K562 (cell line): Measurements from ENCODE around the gene TCEANC. TPM values are rescaled to one million over a fixed set of nuclear protein-coding genes. Genes with fewer than 3 reads are reported as not detected.

Experiments
- ATAC-seq: fragments of 200-7000 bp; cut with Tn5 transposase; 3 replicates; pipeline ENCODE4 v1.9.1; 2020; ENCODE audit warnings: moderate library complexity
- BruUV-seq: library from RNA; stranded (reverse); fragments of 400-500 nt; replicated peaks from 2 replicates; lab custom pipeline; 2021; lab: Mats Ljungman, UMichigan
- CTCF ChIA-PET: fragments of 300-600 bp; formaldehyde crosslinking; extraction: SDS; loops from one replicate; lab custom pipeline; 2021; ENCODE audit warnings: low intra/inter-chr PET ratio; lab: Yijun Ruan, JAX
- POLR2A ChIA-PET: fragments of 300-600, 350-650 bp; sonication (Branson Sonifier 250); formaldehyde crosslinking; extraction: SDS; loops from one replicate; lab custom pipeline; 2021; ENCODE audit warnings: antibody characterized with exemption, inconsistent platforms; lab: Yijun Ruan, JAX
- DNase-seq, 4 experiments: peaks; one replicate each; pipeline versions ENCODE4 v3.0.0 to v3.0.0-alpha.2; 2011 to 2018; ENCODE audit warnings: low spot score in 3 of 4, mixed read lengths in 3 of 4; ENCODE audit errors: extremely low read depth in 1 of 4
- FAIRE-seq: peaks from 2 replicates; lab custom pipeline; 2011; peaks lifted over from hg19 to GRCh38; lab: Jason Lieb, UNC
- H2AFZ ChIP-seq: 2 replicates; pipeline ENCODE4 v1.6.0; 2011; ENCODE audit warnings: low read depth, low read length, control low read depth, inconsistent platforms
- H3K27ac ChIP-seq: fragments of 200-600 bp; 3 replicates; pipeline ENCODE4 v1.8.0; 2011; ENCODE audit warnings: low read depth, mild to moderate bottlenecking, control low read depth, inconsistent platforms, low read length, moderate library complexity, mixed read lengths; ENCODE audit errors: extremely low read depth
- H3K27me3 ChIP-seq, 2 experiments: fragments of 300-600 bp in 1 of 2; 2 replicates in 1 of 2; 3 replicates in 1 of 2; pipeline versions ENCODE4 v1.6.0 to v1.8.0; 2011; ENCODE audit warnings: inconsistent platforms in 2 of 2, low read length in 2 of 2, mild to moderate bottlenecking in 1 of 2, mixed read lengths in 1 of 2, moderate library complexity in 1 of 2; ENCODE audit not compliant: control insufficient read depth in 2 of 2, insufficient read depth in 2 of 2
- H3K36me3 ChIP-seq: fragments of 300-600 bp; 3 replicates; pipeline ENCODE4 v1.8.0; 2011; ENCODE audit warnings: mild to moderate bottlenecking, low read length, inconsistent platforms; ENCODE audit not compliant: control insufficient read depth, insufficient read depth
- H3K4me1 ChIP-seq, 2 experiments: fragments of 200-600 bp in 1 of 2; replicated peaks in 1 of 2; 2 replicates in 1 of 2; 3 replicates in 1 of 2; pipeline versions ENCODE4 v1.5.1 to v1.8.0; 2011; ENCODE audit warnings: inconsistent platforms in 2 of 2, low read length in 2 of 2, mild to moderate bottlenecking in 1 of 2, mixed read lengths in 1 of 2, moderate library complexity in 1 of 2; ENCODE audit not compliant: control insufficient read depth in 2 of 2, insufficient read depth in 2 of 2
- H3K4me2 ChIP-seq: 2 replicates; pipeline ENCODE4 v1.6.1; 2011; ENCODE audit warnings: low read length, control low read depth, inconsistent platforms, mixed read lengths; ENCODE audit not compliant: insufficient read depth
- H3K4me3 ChIP-seq: fragments of 200-600 bp; sonication (generic), shearing (Covaris generic); 2 replicates; pipeline ENCODE4 v1.5.1; 2016; ENCODE audit warnings: control low read depth, inconsistent platforms
- H3K79me2 ChIP-seq: fragments of 200-600 bp; 3 replicates; pipeline ENCODE4 v1.8.0; 2011; ENCODE audit warnings: low read length, inconsistent platforms; ENCODE audit not compliant: control insufficient read depth, insufficient read depth
- H3K9ac ChIP-seq, 2 experiments: 2 replicates each; pipeline versions ENCODE4 v1.6.0 to v1.6.1; 2011; ENCODE audit warnings: low read depth in 2 of 2, low read length in 2 of 2, control low read depth in 1 of 2, inconsistent platforms in 1 of 2, mild to moderate bottlenecking in 1 of 2, mixed read lengths in 1 of 2; ENCODE audit not compliant: insufficient read depth in 1 of 2
- H3K9me1 ChIP-seq: one replicate; pipeline ENCODE4 v1.6.0; 2011; ENCODE audit warnings: inconsistent platforms, mild to moderate bottlenecking, low read length, moderate library complexity; ENCODE audit not compliant: control insufficient read depth, insufficient read depth
- H3K9me3 ChIP-seq: replicated peaks from 2 replicates; pipeline ENCODE4 v1.5.1; 2011; ENCODE audit warnings: low read depth, low read length, inconsistent platforms; ENCODE audit not compliant: control insufficient read depth, insufficient read depth
- H4K20me1 ChIP-seq: replicated peaks from 2 replicates; pipeline ENCODE4 v1.6.1; 2011; ENCODE audit warnings: low read length, inconsistent platforms, mixed read lengths; ENCODE audit not compliant: control insufficient read depth, insufficient read depth
- FIP1L1 ChIP-seq: fragments of 200-400 bp; formaldehyde crosslinking; IDR thresholded peaks from 2 replicates; pipeline ENCODE4 v1.6.1; 2018; ENCODE audit warnings: mild to moderate bottlenecking, low read depth, low read length; ENCODE audit not compliant: poor library complexity, severe bottlenecking
- FOSL1 ChIP-seq: fragments of 200-800 bp; sonication (Bioruptor generic); conservative IDR thresholded peaks from 2 replicates; pipeline ENCODE4 v1.6.1; 2016; ENCODE audit warnings: missing genetic modification characterization, missing compliant biosample characterization
- HNRNPH1 ChIP-seq: fragments of 200-400 bp; formaldehyde crosslinking; optimal IDR thresholded peaks from 2 replicates; pipeline ENCODE3; 2017; ENCODE audit warnings: low read depth, mild to moderate bottlenecking, low read length, moderate library complexity
- MEF2A ChIP-seq: IDR thresholded peaks from 2 replicates; pipeline ENCODE4 v1.6.1; 2011; ENCODE audit warnings: low read depth, mild to moderate bottlenecking, low read length, moderate library complexity; ENCODE audit not compliant: control insufficient read depth
- NRF1 ChIP-seq, 2 experiments: fragments of 450-650 bp; IDR thresholded peaks in 1 of 2; conservative IDR thresholded peaks in 1 of 2; 2 replicates each; pipeline ENCODE4 v1.6.1; 2014; ENCODE audit warnings: mild to moderate bottlenecking in 2 of 2
- PHB2 ChIP-seq: fragments of 450-650 bp; IDR thresholded peaks from 2 replicates; pipeline ENCODE4 v1.6.1; 2017; ENCODE audit warnings: low read depth
- PML ChIP-seq: IDR thresholded peaks from 2 replicates; pipeline ENCODE4 v1.6.1; 2012; ENCODE audit warnings: low read length, inconsistent platforms
- SREBF2 ChIP-seq: sonication (generic); formaldehyde crosslinking; IDR thresholded peaks from 2 replicates; pipeline ENCODE4 v1.4.0; 2020; ENCODE audit warnings: mild to moderate bottlenecking, missing genetic modification reagents
- TCFL5 ChIP-seq: fragments of 250-450 bp; sonication (Bioruptor Pico); conservative IDR thresholded peaks from 2 replicates; pipeline ENCODE4 v1.6.1; 2021; ENCODE audit warnings: mild to moderate bottlenecking, moderate library complexity, matching md5 sums
- ZNF121 ChIP-seq: sonication (generic); formaldehyde crosslinking; conservative IDR thresholded peaks from 2 replicates; pipeline ENCODE4 v1.8.0; 2022; ENCODE audit warnings: missing genetic modification reagents
- ZNF57 ChIP-seq: fragments of 450-650 bp; formaldehyde crosslinking; IDR thresholded peaks from 2 replicates; pipeline ENCODE4 v1.4.0; 2020; ENCODE audit warnings: mild to moderate bottlenecking, moderate library complexity
- WGBS: fragments of 100-300 bp; shearing (Covaris generic); methylation state at CpG from one replicate; pipeline ENCODE4 v1.1.6; 2016; ENCODE audit warnings: low coverage, mixed read lengths; ENCODE audit not compliant: insufficient coverage; ENCODE audit errors: missing lambda C conversion rate; 5-methylcytosine and 5-hydroxymethylcytosine counted together
- in situ Hi-C: fragments of 300-500 bp; cut with MboI; formaldehyde crosslinking; loops from 4 replicates; pipeline ENCODE4 v1.15.0; 2018; ENCODE audit warnings: inconsistent platforms, mixed read lengths
- intact Hi-C: fragments of 100-400 bp; cut with micrococcal nuclease; formaldehyde crosslinking; loops from 2 replicates; pipeline ENCODE4 v1.14.2; 2022
- polyA plus RNA-seq, 8 experiments: library from polyadenylated mRNA; depleted of rRNA in 4 of 8; stranded (reverse) in 5 of 8; unstranded in 3 of 8; fragments of >200 nt; fragmentation: Nextera tagmentation in 2 of 8; fragmentation: Illumina TruSeq in 1 of 8; extraction: Ambion mirVana in 2 of 8; extraction: Trizol in 1 of 8; gene quantifications; 2 replicates each; pipeline versions ENCODE4 v1.2.1 to v1.2.3, GENCODE V29; 2011 to 2014; ENCODE audit warnings: inconsistent platforms in 1 of 8, missing spikeins in 1 of 8
- total RNA-seq, 7 experiments: library from RNA; depleted of rRNA in 6 of 7; stranded (reverse); fragments of >200 nt in 6 of 7; fragmentation: Illumina TruSeq in 2 of 7; extraction: Trizol in 2 of 7; gene quantifications; 2 replicates each; pipeline versions ENCODE4 v1.2.1 to v1.2.3, GENCODE V29; 2011 to 2021; ENCODE audit warnings: low replicate concordance in 1 of 7
- TF ChIP-seq, protein P1 (sequence below): sonication (generic); formaldehyde crosslinking; IDR thresholded peaks from 2 replicates; pipeline ENCODE4 v1.8.0; 2023; ENCODE audit warnings: missing genetic modification reagents, mild to moderate bottlenecking, borderline replicate concordance
- TF ChIP-seq, protein P2 (sequence below): fragments of 250-450 bp; sonication (Bioruptor Pico); IDR thresholded peaks from 2 replicates; pipeline ENCODE4 v1.8.0; 2021; ENCODE audit warnings: moderate library complexity, mild to moderate bottlenecking, inconsistent platforms

The TCEANC gene
- total and polyA plus RNA-seq, 9 of the 15 experiments (the other 6 are each of a cell fraction or from before 2014, with no cell fraction given), result 1.2 to 2.8 (median 2.0) TPM

DNA sequence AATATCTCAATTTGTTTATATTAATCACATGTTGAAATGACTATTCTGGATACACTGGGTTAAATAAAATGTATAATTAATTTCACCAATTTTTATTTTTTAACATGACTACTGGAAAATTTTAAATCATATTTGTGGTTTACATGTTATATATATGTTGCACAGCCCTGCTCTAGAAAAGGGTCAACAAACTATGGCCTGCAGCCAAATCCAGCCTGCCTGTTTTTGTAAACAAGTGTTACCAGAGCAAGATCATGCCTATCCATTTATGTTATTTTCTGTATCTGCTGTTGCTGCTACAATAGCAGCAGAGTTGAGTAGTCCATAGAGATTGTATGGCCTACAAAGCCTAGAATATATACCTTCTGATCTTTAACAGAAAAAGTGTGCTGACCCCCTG, 1.2 kb downstream of the TCEANC start (continued):
- TF ChIP-seq, protein P1, sequence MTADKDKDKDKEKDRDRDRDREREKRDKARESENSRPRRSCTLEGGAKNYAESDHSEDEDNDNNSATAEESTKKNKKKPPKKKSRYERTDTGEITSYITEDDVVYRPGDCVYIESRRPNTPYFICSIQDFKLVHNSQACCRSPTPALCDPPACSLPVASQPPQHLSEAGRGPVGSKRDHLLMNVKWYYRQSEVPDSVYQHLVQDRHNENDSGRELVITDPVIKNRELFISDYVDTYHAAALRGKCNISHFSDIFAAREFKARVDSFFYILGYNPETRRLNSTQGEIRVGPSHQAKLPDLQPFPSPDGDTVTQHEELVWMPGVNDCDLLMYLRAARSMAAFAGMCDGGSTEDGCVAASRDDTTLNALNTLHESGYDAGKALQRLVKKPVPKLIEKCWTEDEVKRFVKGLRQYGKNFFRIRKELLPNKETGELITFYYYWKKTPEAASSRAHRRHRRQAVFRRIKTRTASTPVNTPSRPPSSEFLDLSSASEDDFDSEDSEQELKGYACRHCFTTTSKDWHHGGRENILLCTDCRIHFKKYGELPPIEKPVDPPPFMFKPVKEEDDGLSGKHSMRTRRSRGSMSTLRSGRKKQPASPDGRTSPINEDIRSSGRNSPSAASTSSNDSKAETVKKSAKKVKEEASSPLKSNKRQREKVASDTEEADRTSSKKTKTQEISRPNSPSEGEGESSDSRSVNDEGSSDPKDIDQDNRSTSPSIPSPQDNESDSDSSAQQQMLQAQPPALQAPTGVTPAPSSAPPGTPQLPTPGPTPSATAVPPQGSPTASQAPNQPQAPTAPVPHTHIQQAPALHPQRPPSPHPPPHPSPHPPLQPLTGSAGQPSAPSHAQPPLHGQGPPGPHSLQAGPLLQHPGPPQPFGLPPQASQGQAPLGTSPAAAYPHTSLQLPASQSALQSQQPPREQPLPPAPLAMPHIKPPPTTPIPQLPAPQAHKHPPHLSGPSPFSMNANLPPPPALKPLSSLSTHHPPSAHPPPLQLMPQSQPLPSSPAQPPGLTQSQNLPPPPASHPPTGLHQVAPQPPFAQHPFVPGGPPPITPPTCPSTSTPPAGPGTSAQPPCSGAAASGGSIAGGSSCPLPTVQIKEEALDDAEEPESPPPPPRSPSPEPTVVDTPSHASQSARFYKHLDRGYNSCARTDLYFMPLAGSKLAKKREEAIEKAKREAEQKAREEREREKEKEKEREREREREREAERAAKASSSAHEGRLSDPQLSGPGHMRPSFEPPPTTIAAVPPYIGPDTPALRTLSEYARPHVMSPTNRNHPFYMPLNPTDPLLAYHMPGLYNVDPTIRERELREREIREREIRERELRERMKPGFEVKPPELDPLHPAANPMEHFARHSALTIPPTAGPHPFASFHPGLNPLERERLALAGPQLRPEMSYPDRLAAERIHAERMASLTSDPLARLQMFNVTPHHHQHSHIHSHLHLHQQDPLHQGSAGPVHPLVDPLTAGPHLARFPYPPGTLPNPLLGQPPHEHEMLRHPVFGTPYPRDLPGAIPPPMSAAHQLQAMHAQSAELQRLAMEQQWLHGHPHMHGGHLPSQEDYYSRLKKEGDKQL (CRISPR knock-in tag), result no peak
- TF ChIP-seq TCFL5 (CRISPR knock-in tag) (no peak), FIP1L1 (no peak)
- TF ChIP-seq, protein P2, sequence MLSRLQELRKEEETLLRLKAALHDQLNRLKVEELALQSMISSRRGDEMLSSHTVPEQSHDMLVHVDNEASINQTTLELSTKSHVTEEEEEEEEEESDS (CRISPR knock-in tag), result no peak

DNA sequence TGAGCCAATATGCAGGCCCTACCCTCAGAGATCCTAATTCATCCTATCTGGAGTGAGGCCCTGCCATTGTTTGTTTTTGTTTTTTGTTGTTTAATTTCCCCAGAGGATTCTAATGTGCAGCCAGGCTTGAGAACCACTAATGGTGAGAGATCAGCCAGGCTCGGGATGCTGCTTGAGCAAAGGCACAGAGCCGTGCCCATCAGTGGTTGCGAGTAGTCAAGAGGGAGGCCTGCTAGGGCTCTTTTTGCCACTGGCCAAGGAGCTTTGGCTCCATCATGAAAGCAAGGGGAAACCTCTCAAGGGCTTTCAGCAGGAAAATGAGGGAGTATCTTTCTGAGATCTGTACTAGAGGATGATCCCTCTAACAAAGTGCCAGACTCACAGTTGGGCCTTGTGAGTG, 2.7 kb downstream of the TCEANC start:
- H3K9me3 ChIP-seq, result no peaks in the 10 kb centered on the region

More for the DNA sequence above, 2.7 kb downstream of the TCEANC start:
- Histone ChIP-seq H3K27ac (no peak overlapping the region), H3K27me3 (no peaks in the 10 kb centered on the region), H3K36me3 (0 out of 3 replicates have a peak, but pooled peaks cover 2% of the 10 kb centered on the region), H3K9me1 (no peaks in the 10 kb centered on the region), H3K79me2 (peaks cover 16% of the 10 kb centered on the region), H3K4me3 (no peak overlapping the region), H2AFZ (no peak overlapping the region), H3K9ac (no peak overlapping the region), H4K20me1 (no peaks in the 10 kb centered on the region), H3K4me2 (no peak overlapping the region), H3K4me1 (peaks cover 4 to 13% of the 10 kb centered on the region in 2 experiments; a peak in 4 of 5 replicates)
- DNase-seq (no peak), ATAC-seq (no peak), FAIRE-seq (no peak)
- POLR2A ChIA-PET, result no interaction called here
- TF ChIP-seq HNRNPH1, result no peak
- no peak for TF ChIP-seq NRF1 (conservative IDR thresholded peaks at IDR 0.05 in 1 of 2, IDR thresholded peaks at IDR 0.05 in 1 of 2)
- TF ChIP-seq SREBF2 (CRISPR knock-in tag), result no peak
- no peak for TF ChIP-seq MEF2A
- TF ChIP-seq PHB2, result no peak
- TF ChIP-seq ZNF57 (CRISPR knock-in tag), result no peak
- TF ChIP-seq ZNF121 (CRISPR knock-in tag), result no peak
- TF ChIP-seq FOSL1 (tag), result no peak
- no peak for TF ChIP-seq PML
- CTCF ChIA-PET, result no interaction called here
- in situ Hi-C loops, result loop anchor here (25.0 kb wide), 1 partner anchor 693 kb away; no protein-coding TSS in a partner anchor
- WGBS, result 100% methylated on average over 1 of the region's 3 CpGs
- intact Hi-C loops, result no loop called here
- no TSS peak for BruUV-seq
